ENCODE measurements around the gene DHRS1. TPM values are rescaled to one million over a fixed set of nuclear protein-coding genes. Genes with fewer than 3 reads are reported as not detected.

Gene DHRS1
- total and polyA plus RNA-seq, 9 of the 15 experiments (the other 6 are each of a cell fraction or from before 2014, with no cell fraction given) = 7.3 to 33.6 (median 13.3) TPM

DNA sequence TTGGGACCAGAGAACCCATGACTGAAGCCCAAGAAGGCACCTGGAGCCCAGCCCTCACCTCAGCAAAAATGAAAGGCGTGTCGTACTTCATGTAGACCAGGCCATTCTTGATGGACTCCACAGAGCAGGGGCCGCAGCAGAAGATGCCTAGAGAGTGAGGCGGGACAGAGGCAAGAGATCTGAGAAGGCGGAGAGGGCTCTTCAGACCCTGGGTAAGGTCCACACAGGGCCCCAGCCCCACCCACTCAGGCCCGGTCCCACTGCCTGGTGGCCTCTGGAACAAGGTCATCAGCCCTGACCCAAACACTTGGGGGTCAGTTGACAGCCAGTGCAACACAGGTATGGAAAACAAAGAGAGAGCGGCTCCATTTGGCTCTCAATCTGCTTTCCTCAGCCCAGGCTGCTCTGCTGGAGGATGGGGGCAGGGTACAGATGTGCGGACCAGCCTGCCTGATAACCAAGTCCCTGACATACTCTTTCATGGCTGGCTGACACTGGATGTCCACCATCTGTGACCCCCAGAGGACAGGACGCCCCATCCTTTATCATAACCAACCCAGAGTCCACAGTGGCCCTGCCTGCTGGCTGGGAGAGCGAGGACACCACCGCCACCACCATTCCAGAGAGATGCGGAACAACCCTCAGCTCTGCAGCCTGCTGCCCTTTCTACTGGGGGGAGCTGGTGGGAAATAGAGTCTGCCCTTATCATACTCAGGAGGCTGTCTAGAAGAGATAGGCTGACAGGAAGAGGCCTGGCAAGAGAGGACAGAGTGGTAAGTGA is 43.5 kb downstream of the DHRS1 start (continued):
- TF ChIP-seq, protein P1, sequence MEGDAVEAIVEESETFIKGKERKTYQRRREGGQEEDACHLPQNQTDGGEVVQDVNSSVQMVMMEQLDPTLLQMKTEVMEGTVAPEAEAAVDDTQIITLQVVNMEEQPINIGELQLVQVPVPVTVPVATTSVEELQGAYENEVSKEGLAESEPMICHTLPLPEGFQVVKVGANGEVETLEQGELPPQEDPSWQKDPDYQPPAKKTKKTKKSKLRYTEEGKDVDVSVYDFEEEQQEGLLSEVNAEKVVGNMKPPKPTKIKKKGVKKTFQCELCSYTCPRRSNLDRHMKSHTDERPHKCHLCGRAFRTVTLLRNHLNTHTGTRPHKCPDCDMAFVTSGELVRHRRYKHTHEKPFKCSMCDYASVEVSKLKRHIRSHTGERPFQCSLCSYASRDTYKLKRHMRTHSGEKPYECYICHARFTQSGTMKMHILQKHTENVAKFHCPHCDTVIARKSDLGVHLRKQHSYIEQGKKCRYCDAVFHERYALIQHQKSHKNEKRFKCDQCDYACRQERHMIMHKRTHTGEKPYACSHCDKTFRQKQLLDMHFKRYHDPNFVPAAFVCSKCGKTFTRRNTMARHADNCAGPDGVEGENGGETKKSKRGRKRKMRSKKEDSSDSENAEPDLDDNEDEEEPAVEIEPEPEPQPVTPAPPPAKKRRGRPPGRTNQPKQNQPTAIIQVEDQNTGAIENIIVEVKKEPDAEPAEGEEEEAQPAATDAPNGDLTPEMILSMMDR (IDR thresholded peaks at IDR 0.05 in 2 of 3, conservative IDR thresholded peaks at IDR 0.05 in 1 of 3; ENCODE audit: insufficient read depth in 2 of 3, low read depth in 1 of 3, low read length in 3 of 3) = no peak
- TF ChIP-seq, protein P2, sequence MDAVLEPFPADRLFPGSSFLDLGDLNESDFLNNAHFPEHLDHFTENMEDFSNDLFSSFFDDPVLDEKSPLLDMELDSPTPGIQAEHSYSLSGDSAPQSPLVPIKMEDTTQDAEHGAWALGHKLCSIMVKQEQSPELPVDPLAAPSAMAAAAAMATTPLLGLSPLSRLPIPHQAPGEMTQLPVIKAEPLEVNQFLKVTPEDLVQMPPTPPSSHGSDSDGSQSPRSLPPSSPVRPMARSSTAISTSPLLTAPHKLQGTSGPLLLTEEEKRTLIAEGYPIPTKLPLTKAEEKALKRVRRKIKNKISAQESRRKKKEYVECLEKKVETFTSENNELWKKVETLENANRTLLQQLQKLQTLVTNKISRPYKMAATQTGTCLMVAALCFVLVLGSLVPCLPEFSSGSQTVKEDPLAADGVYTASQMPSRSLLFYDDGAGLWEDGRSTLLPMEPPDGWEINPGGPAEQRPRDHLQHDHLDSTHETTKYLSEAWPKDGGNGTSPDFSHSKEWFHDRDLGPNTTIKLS (IDR thresholded peaks at IDR 0.05; ENCODE audit: borderline replicate concordance, low read depth) = no peak
- no peak for TF ChIP-seq ZNF445 (CRISPR knock-in tag; IDR thresholded peaks at IDR 0.05; ENCODE audit: low read depth)
- TF ChIP-seq ZKSCAN3 (CRISPR knock-in tag; IDR thresholded peaks at IDR 0.05) = no peak
- no peak for TF ChIP-seq NFE2L1 (tag; IDR thresholded peaks at IDR 0.05; ENCODE audit: borderline replicate concordance, low read depth)
- TF ChIP-seq ZFP30 (CRISPR knock-in tag; IDR thresholded peaks at IDR 0.05; ENCODE audit: borderline replicate concordance) = no peak
- TF ChIP-seq, protein P3, sequence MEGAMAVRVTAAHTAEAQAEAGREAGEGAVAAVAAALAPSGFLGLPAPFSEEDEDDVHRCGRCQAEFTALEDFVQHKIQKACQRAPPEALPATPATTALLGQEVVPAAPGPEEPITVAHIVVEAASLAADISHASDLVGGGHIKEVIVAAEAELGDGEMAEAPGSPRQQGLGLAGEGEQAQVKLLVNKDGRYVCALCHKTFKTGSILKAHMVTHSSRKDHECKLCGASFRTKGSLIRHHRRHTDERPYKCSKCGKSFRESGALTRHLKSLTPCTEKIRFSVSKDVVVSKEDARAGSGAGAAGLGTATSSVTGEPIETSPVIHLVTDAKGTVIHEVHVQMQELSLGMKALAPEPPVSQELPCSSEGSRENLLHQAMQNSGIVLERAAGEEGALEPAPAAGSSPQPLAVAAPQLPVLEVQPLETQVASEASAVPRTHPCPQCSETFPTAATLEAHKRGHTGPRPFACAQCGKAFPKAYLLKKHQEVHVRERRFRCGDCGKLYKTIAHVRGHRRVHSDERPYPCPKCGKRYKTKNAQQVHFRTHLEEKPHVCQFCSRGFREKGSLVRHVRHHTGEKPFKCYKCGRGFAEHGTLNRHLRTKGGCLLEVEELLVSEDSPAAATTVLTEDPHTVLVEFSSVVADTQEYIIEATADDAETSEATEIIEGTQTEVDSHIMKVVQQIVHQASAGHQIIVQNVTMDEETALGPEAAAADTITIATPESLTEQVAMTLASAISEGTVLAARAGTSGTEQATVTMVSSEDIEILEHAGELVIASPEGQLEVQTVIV (CRISPR knock-in tag; IDR thresholded peaks at IDR 0.05; ENCODE audit: borderline replicate concordance) = no peak
- no peak for TF ChIP-seq CBX2 (IDR thresholded peaks at IDR 0.05; ENCODE audit: insufficient read depth, low read length, poor library complexity, severe bottlenecking)
- TF ChIP-seq TBL1XR1 (IDR thresholded peaks at IDR 0.05; ENCODE audit: low read length in 2 of 2) = peak in 1 of 2 experiments; percentile 60; a peak in 1 of 4 replicates
- TF ChIP-seq KDM1A (IDR thresholded peaks at IDR 0.05) = peak; percentile 84 to 86
- no peak for TF ChIP-seq CBFB (CRISPR knock-in tag; IDR thresholded peaks at IDR 0.05)
- no peak for TF ChIP-seq PTRF (tag; IDR thresholded peaks at IDR 0.05)
- TF ChIP-seq, protein P4, sequence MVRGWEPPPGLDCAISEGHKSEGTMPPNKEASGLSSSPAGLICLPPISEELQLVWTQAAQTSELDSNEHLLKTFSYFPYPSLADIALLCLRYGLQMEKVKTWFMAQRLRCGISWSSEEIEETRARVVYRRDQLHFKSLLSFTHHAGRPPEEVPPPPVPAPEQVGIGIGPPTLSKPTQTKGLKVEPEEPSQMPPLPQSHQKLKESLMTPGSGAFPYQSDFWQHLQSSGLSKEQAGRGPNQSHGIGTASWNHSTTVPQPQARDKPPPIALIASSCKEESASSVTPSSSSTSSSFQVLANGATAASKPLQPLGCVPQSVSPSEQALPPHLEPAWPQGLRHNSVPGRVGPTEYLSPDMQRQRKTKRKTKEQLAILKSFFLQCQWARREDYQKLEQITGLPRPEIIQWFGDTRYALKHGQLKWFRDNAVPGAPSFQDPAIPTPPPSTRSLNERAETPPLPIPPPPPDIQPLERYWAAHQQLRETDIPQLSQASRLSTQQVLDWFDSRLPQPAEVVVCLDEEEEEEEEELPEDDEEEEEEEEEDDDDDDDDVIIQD (CRISPR knock-in tag; IDR thresholded peaks at IDR 0.05) = no peak

Measured in K562 (cell line).